Vagina (tissue), 2 donors: ENCODE data around the gene GMCL2. TPM values are rescaled to one million over a fixed set of nuclear protein-coding genes. Genes with fewer than 3 reads are reported as not detected.

Source experiments
- DNase-seq, 2 donors: peaks; one replicate each; pipeline ENCODE4 v3.0.0-alpha.2; 2017; ENCODE audit errors: extremely low spot score in 2 of 2
- H3K27ac ChIP-seq: fragments of 200-600 bp; sonication (generic); one replicate; pipeline ENCODE4 v1.5.1; 2019
- H3K27me3 ChIP-seq: fragments of 200-600 bp; sonication (generic); one replicate; pipeline ENCODE4 v1.5.1; 2019
- H3K36me3 ChIP-seq, 2 donors: fragments of 200-600 bp; sonication (generic); one replicate each; pipeline ENCODE4 v1.5.1; 2017 to 2019
- H3K4me1 ChIP-seq: fragments of 200-600 bp; sonication (generic); one replicate; pipeline ENCODE4 v1.5.1; 2019
- H3K4me3 ChIP-seq, 2 donors: fragments of 200-600 bp; sonication (generic); 1 replicate in 1 of 2; 2 replicates in 1 of 2; pipeline ENCODE4 v1.5.1; 2016 to 2019
- H3K9me3 ChIP-seq: fragments of 200-600 bp; sonication (generic); one replicate; pipeline ENCODE4 v1.5.1; 2019
- CTCF ChIP-seq, 3 experiments: fragments of 450-650 bp in 2 of 3; fragments of 200-600 bp in 1 of 3; sonication (generic) in 1 of 3; IDR thresholded peaks; one replicate each; pipeline ENCODE4 v1.5.1; 2017 to 2019; ENCODE audit warnings: antibody characterized with exemption in 3 of 3, mild to moderate bottlenecking in 2 of 3, moderate library complexity in 2 of 3
- POLR2A ChIP-seq, 2 donors: fragments of 450-650 bp; IDR thresholded peaks; one replicate each; pipeline ENCODE4 v1.6.1; 2017; ENCODE audit warnings: antibody characterized with exemption in 2 of 2, mild to moderate bottlenecking in 2 of 2, moderate library complexity in 2 of 2
- POLR2AphosphoS5 ChIP-seq, 2 donors: sonication (generic); formaldehyde crosslinking; IDR thresholded peaks; one replicate each; pipeline ENCODE4 v1.9.0; 2017; ENCODE audit warnings: antibody characterized with exemption in 2 of 2, mild to moderate bottlenecking in 2 of 2, low read depth in 1 of 2; ENCODE audit not compliant: insufficient read depth in 1 of 2
- intact Hi-C: fragments of 100-400 bp; cut with DNase I; formaldehyde crosslinking; loops from one replicate; pipeline ENCODE4 v1.15.1; 2023
- total RNA-seq: library from RNA; depleted of rRNA; stranded (reverse); fragments of >200 nt; gene quantifications from one replicate; pipeline ENCODE4 v1.2.3, GENCODE V29; 2016

The GMCL2 gene
- total RNA-seq, 1 donor from 2014 or later = not detected

DNA sequence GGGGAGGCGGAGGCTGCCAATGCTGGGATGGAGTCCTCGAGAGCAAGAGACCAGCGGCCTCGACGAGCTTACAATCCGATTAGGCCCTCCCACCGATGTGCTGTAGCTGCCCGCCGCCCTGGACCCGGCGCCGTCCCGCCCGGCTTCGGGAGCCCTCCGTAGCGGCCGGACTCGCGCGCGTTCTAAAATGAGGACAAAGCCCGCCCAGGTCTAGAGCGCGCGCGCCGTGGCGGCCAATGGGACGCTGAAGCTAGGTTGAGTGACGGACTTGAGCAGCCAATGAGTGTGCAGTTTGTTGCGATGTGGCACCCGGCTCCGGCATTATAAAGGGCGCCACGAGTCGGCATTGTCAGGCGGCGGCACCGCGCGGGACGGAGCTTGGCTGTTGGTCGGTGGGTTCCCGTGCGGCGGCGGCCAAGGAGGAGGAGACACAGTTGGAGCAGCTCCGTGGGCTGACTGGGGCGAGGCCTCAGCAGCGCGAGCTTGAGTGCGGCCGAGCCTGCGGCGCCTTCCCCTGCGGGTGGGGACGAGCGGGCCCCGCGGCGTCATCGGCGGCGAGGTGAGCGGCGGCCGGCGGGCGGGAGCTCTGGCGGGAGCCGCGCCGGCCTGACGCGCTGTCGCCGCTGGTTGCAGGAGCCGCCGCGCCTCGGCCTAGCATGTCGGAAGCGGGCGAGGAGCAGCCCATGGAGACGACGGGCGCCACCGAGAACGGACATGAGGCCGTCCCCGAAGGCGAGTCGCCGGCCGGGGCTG is 17.2 kb upstream of the GMCL2 start, which contains the start of gene HNRNPAB:
Gene HNRNPAB (plus strand): TSS at position 352 of the 753 bp plus-strand sequence. CDS start 305 bp downstream, at position 657.
- TF ChIP-seq POLR2AphosphoS5 (IDR thresholded peaks at IDR 0.05; ENCODE audit: insufficient read depth in 1 of 2, low read depth in 1 of 2) = peak; percentile 93 to 99
- peak in 1 of 2 donors; percentile 99 for TF ChIP-seq POLR2A (IDR thresholded peaks at IDR 0.05)
- no peak for TF ChIP-seq CTCF (IDR thresholded peaks at IDR 0.05)
- intact Hi-C loops = loop anchor here (2.0 kb wide), 1 partner anchor 26 kb away; no protein-coding TSS in a partner anchor
- H3K4me3 ChIP-seq = peak within 1 kb of the TSS; percentile 59 to 93

DNA sequence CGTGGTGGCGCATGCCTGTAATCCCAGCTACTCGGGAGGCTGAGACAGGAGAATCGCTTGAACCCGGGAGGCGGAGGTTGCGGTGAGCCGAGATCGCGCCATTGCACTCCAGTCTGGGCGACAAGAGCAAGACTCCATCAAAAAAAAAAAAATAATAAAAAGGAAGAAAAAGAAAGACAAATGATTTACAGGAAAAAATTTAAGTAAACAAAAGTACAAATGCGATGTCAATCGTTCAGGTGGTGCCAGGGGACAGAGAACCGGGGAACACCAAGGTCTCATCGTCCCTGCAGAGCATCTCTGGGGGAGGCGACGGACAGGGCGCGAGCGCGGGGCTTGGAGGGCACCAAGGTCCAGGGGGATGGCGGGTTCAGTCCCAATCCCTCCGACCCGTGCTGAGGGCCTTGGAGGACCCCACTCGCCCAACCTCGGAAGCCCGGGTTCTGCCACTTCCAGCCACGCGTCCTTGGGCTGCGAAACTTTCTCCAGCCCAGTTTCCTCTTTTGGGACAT is 16.6 kb upstream of the GMCL2 start:
- intact Hi-C loops = loop anchor here (2.0 kb wide), 1 partner anchor 27 kb away; no protein-coding TSS in a partner anchor
- H3K36me3 ChIP-seq = peaks cover 0 to 25% of the 10 kb centered on the region in 2 donors
- H3K9me3 ChIP-seq = no peaks in the 10 kb centered on the region
- peak overlapping the region; percentile 59 to 93 for H3K4me3 ChIP-seq
- H3K27me3 ChIP-seq = no peaks in the 10 kb centered on the region
- TF ChIP-seq POLR2AphosphoS5 (IDR thresholded peaks at IDR 0.05; ENCODE audit: insufficient read depth in 1 of 2, low read depth in 1 of 2) (no peak), POLR2A (IDR thresholded peaks at IDR 0.05) (no peak), CTCF (IDR thresholded peaks at IDR 0.05) (no peak)
- H3K4me1 ChIP-seq = peaks cover 42% of the 10 kb centered on the region
- H3K27ac ChIP-seq = no peak overlapping the region
- DNase-seq = peak in 1 of 2 donors; percentile 93

More for the DNA sequence above, 17.2 kb upstream of the GMCL2 start, which contains the start of gene HNRNPAB:
- DNase-seq = peak in 1 of 2 donors; percentile 99
- no peaks in the 10 kb centered on the region for H3K9me3 ChIP-seq
- no peaks in the 10 kb centered on the region for H3K27me3 ChIP-seq
- peaks cover 42% of the 10 kb centered on the region for H3K4me1 ChIP-seq
- peaks cover 1 to 31% of the 10 kb centered on the region in 2 donors for H3K36me3 ChIP-seq
- peak within 1 kb of the TSS; percentile 77 for H3K27ac ChIP-seq

- intact Hi-C loops = no loop called here
- Histone ChIP-seq H3K36me3 (peaks cover 0 to 13% of the 10 kb centered on the region in 2 donors), H3K27ac (no peak overlapping the region), H3K4me1 (peaks cover 35% of the 10 kb centered on the region), H3K4me3 (no peak overlapping the region), H3K9me3 (no peaks in the 10 kb centered on the region), H3K27me3 (no peaks in the 10 kb centered on the region)
- DNase-seq = no peak
- TF ChIP-seq POLR2A (IDR thresholded peaks at IDR 0.05) = no peak
- TF ChIP-seq CTCF (IDR thresholded peaks at IDR 0.05) = no peak
- no peak for TF ChIP-seq POLR2AphosphoS5 (IDR thresholded peaks at IDR 0.05; ENCODE audit: insufficient read depth in 1 of 2, low read depth in 1 of 2)
These were observed 15.4 kb upstream of the GMCL2 start for GRCh38 chr5:178202541-178202940.

- TF ChIP-seq CTCF (IDR thresholded peaks at IDR 0.05) (no peak), POLR2A (IDR thresholded peaks at IDR 0.05) (no peak), POLR2AphosphoS5 (IDR thresholded peaks at IDR 0.05; ENCODE audit: insufficient read depth in 1 of 2, low read depth in 1 of 2) (no peak)
- H3K4me3 ChIP-seq = no peak overlapping the region
- no peaks in the 10 kb centered on the region for H3K27me3 ChIP-seq
- no peaks in the 10 kb centered on the region for H3K9me3 ChIP-seq
- DNase-seq = no peak
- H3K36me3 ChIP-seq = peaks cover 0 to 6% of the 10 kb centered on the region in 2 donors
- peaks cover 28% of the 10 kb centered on the region for H3K4me1 ChIP-seq
- intact Hi-C loops = no loop called here
- no peak overlapping the region for H3K27ac ChIP-seq
These were observed 14.7 kb upstream of the GMCL2 start for GRCh38 chr5:178201927-178202235.
